A673 (cell line): ENCODE measurements around the gene NRDC. TPM values are rescaled to one million over a fixed set of nuclear protein-coding genes. Genes with fewer than 3 reads are reported as not detected.
A peak's percentile ranks its signal among the peaks of the same experiment; 100 is the strongest.

Experiments used
- BruUV-seq: library from RNA; stranded (reverse); fragments of 400-500 nt; replicated peaks from 2 replicates; lab custom pipeline; 2021; lab: Mats Ljungman, UMichigan
- CTCF ChIA-PET: fragments of 300-600 bp; sonication (Branson Sonifier 250); formaldehyde crosslinking; loops from one replicate; lab custom pipeline; 2022; ENCODE audit warnings: antibody characterized with exemption; lab: Charles Lee
- POLR2A ChIA-PET: fragments of 300-600 bp; sonication (Branson Sonifier 250); formaldehyde crosslinking; loops from one replicate; lab custom pipeline; 2022; ENCODE audit warnings: antibody characterized with exemption; ENCODE audit not compliant: low non-redundant PET; lab: Charles Lee
- DNase-seq: peaks from one replicate; pipeline ENCODE4 v3.0.0-alpha.2; 2015; ENCODE audit warnings: low spot score
- H3K27ac ChIP-seq: fragments of 200-600 bp; sonication (generic); 2 replicates; pipeline ENCODE4 v1.5.1; 2016; ENCODE audit warnings: mixed run types, low read depth, mild to moderate bottlenecking, mixed read lengths, antibody characterized with exemption, low read length; ENCODE audit not compliant: poor library complexity, severe bottlenecking
- H3K27me3 ChIP-seq: fragments of 200-600 bp; sonication (generic); replicated peaks from 2 replicates; pipeline ENCODE4 v1.6.1; 2017; ENCODE audit warnings: mixed run types, low read depth, mild to moderate bottlenecking, mixed read lengths, antibody characterized with exemption, low read length; ENCODE audit not compliant: insufficient read depth, poor library complexity
- H3K36me3 ChIP-seq: fragments of 200-600 bp; sonication (generic); 2 replicates; pipeline ENCODE4 v1.6.1; 2016; ENCODE audit warnings: mixed run types, mild to moderate bottlenecking, mixed read lengths, antibody characterized with exemption, low read length; ENCODE audit not compliant: insufficient read depth, poor library complexity, severe bottlenecking
- H3K4me1 ChIP-seq: fragments of 200-600 bp; sonication (generic); 2 replicates; pipeline ENCODE4 v1.6.1; 2017; ENCODE audit warnings: mixed run types, mild to moderate bottlenecking, mixed read lengths, antibody characterized with exemption, low read length; ENCODE audit not compliant: insufficient read depth, poor library complexity, severe bottlenecking
- H3K4me3 ChIP-seq: fragments of 200-600 bp; sonication (generic); 2 replicates; pipeline ENCODE4 v1.5.1; 2016; ENCODE audit warnings: low read depth, mixed run types, mild to moderate bottlenecking, mixed read lengths, low read length; ENCODE audit not compliant: poor library complexity, severe bottlenecking
- H3K9me3 ChIP-seq: fragments of 200-600 bp; sonication (generic); 2 replicates; pipeline ENCODE4 v1.6.1; 2016; ENCODE audit warnings: mixed run types, low read depth, mild to moderate bottlenecking, mixed read lengths, antibody characterized with exemption, low read length; ENCODE audit not compliant: poor library complexity, severe bottlenecking
- EZH2 ChIP-seq: fragments of 200-600 bp; sonication (generic); IDR thresholded peaks from 2 replicates; pipeline ENCODE4 v1.6.1; 2017; ENCODE audit warnings: borderline replicate concordance, low read depth, mild to moderate bottlenecking, mixed read lengths, antibody characterized with exemption, low read length; ENCODE audit not compliant: poor library complexity, severe bottlenecking
- intact Hi-C: fragments of 100-400 bp; cut with micrococcal nuclease; formaldehyde crosslinking; loops from one replicate; pipeline ENCODE4 v1.10.0; 2022; ENCODE audit not compliant: unreplicated experiment
- total RNA-seq: library from RNA; stranded (reverse); gene quantifications from 2 replicates; pipeline ENCODE4 v1.2.3, GENCODE V29; 2021
- TF ChIP-seq, protein P1 (sequence below): fragments of 300-800, 200-600 bp; sonication (generic); conservative IDR thresholded peaks from 2 replicates; pipeline ENCODE4 v1.5.1; 2017; ENCODE audit warnings: low read depth, mild to moderate bottlenecking, antibody characterized with exemption, low read length, moderate library complexity, mixed read lengths

The NRDC gene
- total RNA-seq, 1 experiment from 2014 or later: 1,009 TPM

DNA sequence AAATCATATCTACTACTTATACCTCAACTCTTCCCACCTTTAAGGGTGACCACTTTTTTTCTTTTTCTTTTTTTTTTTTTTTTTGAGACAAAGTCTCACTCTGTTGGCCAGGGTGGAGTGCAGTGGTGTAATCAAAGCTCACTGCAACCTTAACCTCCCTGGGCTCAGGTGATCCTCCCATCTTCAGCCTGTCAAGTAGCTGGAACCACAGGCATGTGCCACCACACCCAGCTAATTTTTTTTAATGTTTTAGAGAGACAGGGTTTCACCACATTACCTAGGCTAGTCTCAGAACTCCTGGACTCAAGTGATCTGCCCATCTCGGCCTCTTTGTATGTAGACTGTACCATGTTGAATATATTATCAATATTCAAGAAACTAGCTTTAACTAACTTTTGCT is 39.4 kb downstream of the NRDC start:
- DNase-seq: no peak
- Histone ChIP-seq H3K27ac (peak overlapping the region; percentile 99), H3K36me3 (peaks cover 64% of the 10 kb centered on the region), H3K9me3 (no peaks in the 10 kb centered on the region), H3K4me3 (peak overlapping the region; percentile 55), H3K27me3 (no peaks in the 10 kb centered on the region), H3K4me1 (peaks cover 46% of the 10 kb centered on the region)
- ChIA-PET CTCF (no interaction called here), POLR2A (no interaction called here)
- intact Hi-C loops: no loop called here
- no peak for TF ChIP-seq EZH2
- TF ChIP-seq, protein P1, sequence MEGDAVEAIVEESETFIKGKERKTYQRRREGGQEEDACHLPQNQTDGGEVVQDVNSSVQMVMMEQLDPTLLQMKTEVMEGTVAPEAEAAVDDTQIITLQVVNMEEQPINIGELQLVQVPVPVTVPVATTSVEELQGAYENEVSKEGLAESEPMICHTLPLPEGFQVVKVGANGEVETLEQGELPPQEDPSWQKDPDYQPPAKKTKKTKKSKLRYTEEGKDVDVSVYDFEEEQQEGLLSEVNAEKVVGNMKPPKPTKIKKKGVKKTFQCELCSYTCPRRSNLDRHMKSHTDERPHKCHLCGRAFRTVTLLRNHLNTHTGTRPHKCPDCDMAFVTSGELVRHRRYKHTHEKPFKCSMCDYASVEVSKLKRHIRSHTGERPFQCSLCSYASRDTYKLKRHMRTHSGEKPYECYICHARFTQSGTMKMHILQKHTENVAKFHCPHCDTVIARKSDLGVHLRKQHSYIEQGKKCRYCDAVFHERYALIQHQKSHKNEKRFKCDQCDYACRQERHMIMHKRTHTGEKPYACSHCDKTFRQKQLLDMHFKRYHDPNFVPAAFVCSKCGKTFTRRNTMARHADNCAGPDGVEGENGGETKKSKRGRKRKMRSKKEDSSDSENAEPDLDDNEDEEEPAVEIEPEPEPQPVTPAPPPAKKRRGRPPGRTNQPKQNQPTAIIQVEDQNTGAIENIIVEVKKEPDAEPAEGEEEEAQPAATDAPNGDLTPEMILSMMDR: no peak
- BruUV-seq: no TSS peak

DNA sequence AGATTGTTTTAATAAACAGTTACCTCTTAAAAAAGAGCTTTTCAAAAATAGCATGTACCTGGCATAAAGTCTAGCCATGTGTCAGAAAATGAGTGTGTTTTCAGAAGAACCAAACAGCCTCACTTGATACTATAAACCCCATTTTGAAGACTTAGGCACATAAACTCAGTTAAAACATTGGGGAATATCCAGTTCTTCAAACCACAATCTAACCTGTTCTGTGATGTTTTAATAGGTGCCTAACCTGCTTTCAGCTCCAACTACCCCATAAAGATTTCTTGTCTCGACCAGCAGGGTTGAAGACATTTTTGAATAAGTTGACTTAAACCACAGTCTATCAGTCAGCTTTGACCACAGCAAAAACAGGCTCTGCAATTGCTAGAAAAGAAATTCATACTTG is 41.3 kb downstream of the NRDC start:
- Histone ChIP-seq H3K4me3 (peak overlapping the region; percentile 55), H3K36me3 (peaks cover 83% of the 10 kb centered on the region), H3K4me1 (peaks cover 29% of the 10 kb centered on the region), H3K9me3 (no peaks in the 10 kb centered on the region), H3K27me3 (no peaks in the 10 kb centered on the region), H3K27ac (peak overlapping the region; percentile 99)
- POLR2A ChIA-PET: interaction anchor here (0.6 to 0.9 kb wide), 2 partner anchors 9 to 40 kb away, joined by 3 read pairs; no protein-coding TSS in a partner anchor
- intact Hi-C loops: no loop called here
- BruUV-seq: no TSS peak
- TF ChIP-seq, protein P1: no peak
- TF ChIP-seq EZH2: no peak
- CTCF ChIA-PET: no interaction called here
- DNase-seq: no peak

DNA sequence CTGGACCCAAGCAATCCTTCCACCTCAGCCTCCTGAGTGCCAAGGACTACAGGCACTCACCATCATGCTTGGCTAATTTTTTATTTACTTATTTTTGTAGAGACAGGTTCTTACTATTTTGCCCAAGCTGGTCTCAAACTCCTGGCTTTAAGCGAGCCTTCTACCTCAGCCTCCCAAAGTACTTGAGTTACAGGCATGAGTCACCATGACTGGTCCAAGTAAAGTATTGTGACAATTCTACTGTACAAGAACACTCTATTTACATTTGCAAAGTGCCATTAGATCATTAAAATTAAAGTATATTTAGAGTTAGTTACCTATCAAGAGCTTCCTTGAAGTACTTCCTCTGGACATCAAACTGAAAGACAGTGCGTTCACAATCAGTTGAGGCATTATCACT is 44.8 kb downstream of the NRDC start:
- BruUV-seq: no TSS peak
- DNase-seq: no peak
- H3K36me3 ChIP-seq: peaks cover 100% of the 10 kb centered on the region

More for the DNA sequence above, 44.8 kb downstream of the NRDC start:
- CTCF ChIA-PET: no interaction called here
- Histone ChIP-seq H3K4me3 (no peak overlapping the region), H3K9me3 (peaks cover 5% of the 10 kb centered on the region), H3K27ac (peak overlapping the region; percentile 39), H3K27me3 (no peaks in the 10 kb centered on the region), H3K4me1 (peaks cover 7% of the 10 kb centered on the region)
- intact Hi-C loops: no loop called here
- POLR2A ChIA-PET: no interaction called here
- TF ChIP-seq EZH2: no peak
- TF ChIP-seq, protein P1: no peak
